ENCODE data around the gene NHS.

DNA sequence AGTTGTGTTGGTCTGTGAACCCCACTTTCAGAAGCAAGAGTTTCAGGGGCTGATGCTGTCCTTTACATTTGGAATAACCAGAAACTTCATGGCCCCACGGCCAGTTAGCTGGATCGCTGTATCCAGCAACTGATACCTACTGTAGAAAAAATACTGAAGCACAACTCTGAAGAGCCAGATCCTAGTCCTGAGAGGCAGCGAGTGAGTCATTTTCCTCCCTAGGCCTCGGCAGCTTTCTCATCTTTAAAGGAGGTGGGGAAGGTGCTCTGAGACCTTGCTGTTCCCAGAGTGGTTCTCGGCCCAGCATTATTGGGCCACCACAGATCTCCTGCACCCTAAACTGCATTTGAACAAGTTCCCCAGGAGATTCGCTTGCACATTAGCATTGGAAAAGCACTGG, 63.2 kb downstream of the NHS start:
- TF ChIP-seq, protein P1, sequence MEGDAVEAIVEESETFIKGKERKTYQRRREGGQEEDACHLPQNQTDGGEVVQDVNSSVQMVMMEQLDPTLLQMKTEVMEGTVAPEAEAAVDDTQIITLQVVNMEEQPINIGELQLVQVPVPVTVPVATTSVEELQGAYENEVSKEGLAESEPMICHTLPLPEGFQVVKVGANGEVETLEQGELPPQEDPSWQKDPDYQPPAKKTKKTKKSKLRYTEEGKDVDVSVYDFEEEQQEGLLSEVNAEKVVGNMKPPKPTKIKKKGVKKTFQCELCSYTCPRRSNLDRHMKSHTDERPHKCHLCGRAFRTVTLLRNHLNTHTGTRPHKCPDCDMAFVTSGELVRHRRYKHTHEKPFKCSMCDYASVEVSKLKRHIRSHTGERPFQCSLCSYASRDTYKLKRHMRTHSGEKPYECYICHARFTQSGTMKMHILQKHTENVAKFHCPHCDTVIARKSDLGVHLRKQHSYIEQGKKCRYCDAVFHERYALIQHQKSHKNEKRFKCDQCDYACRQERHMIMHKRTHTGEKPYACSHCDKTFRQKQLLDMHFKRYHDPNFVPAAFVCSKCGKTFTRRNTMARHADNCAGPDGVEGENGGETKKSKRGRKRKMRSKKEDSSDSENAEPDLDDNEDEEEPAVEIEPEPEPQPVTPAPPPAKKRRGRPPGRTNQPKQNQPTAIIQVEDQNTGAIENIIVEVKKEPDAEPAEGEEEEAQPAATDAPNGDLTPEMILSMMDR (optimal IDR thresholded peaks at IDR 0.05 in 1 of 3, IDR thresholded peaks at IDR 0.05 in 1 of 3, conservative IDR thresholded peaks at IDR 0.05 in 1 of 3; ENCODE audit: extremely low read depth in 1 of 3, insufficient read depth in 2 of 3, low read length in 3 of 3), result no peak
- TF ChIP-seq EZH2 (IDR thresholded peaks at IDR 0.05; ENCODE audit: low read length), result no peak
